ENCODE measurements around the gene HARS2.
"Not testable (repeated sequence)": the region's sequence is repeated elsewhere in the genome, so short reads cannot be mapped to it uniquely, and the experiment has no call there.

Gene HARS2

DNA sequence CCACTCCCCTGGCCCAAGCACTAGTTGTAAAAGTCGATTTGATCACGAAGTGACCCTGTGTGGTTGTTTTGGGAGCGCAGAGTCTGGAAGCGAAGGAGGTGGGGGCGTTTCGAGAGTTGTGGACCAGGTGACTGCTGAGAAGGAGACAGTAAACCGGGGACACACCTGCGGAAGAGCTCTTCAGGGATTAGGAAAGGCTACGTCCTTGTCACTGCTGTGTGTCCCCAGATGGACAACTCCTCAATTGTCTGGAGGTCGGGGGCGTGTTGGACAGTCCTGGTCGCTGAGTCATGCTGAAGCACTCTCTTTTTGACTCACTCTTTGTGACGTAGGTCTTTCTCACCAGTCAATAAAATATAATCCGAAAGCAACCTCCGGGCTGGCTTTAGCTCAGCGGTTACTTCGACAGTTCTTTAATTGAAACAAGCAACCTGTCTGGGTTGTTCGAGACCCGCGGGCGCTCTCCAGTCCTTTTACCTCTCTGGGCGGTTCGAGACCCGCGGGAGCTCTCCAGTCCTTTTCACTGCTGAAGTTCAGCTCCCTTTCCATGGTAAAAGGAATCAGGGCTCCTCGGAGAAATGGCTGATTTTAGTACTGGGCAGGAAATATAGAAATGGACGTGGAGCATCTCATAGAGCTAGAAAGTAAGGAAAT lies 19.8 kb downstream of the HARS2 start:
- peak overlapping the region; percentile 75 for H3K4me3 ChIP-seq (ENCODE audit: low read length)

DNA sequence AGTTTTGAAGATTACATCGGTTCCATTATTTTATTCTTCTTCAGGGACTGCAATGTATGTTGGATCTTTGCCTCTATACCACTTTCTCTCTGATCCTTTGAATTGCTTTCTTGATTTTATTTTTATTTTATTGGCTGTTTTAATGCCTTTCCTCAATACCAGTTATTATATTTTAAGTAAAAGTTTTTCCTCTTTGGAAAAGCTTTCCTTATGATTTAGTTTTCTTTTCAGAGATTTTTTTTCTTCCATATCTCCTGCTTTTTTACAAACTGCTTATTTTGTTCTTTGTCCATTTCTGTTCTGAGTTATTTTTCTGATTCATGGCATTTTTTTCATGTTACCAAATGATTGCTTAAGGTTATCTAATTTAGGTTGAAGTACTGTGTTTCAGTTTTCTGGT lies 20.5 kb downstream of the HARS2 start:
- H3K36me3 ChIP-seq (ENCODE audit: control insufficient read depth, insufficient read depth, low read length): no peaks in the 10 kb centered on the region
- no peaks in the 10 kb centered on the region for H3K4me1 ChIP-seq (ENCODE audit: control insufficient read depth, insufficient read depth, low read length)
- H3K4me3 ChIP-seq (ENCODE audit: low read length): no peak overlapping the region
- H3K9ac ChIP-seq (ENCODE audit: low read length): no peak overlapping the region
- H3K27ac ChIP-seq (ENCODE audit: low read depth, low read length): no peak overlapping the region
- H3K27me3 ChIP-seq (ENCODE audit: control insufficient read depth, insufficient read depth, low read length): no peaks in the 10 kb centered on the region

More for the DNA sequence above, 19.8 kb downstream of the HARS2 start:
- H3K9ac ChIP-seq (ENCODE audit: low read length): peak overlapping the region; percentile 46
- no peaks in the 10 kb centered on the region for H3K4me1 ChIP-seq (ENCODE audit: control insufficient read depth, insufficient read depth, low read length)
- no peaks in the 10 kb centered on the region for H3K27me3 ChIP-seq (ENCODE audit: control insufficient read depth, insufficient read depth, low read length)
- H3K27ac ChIP-seq (ENCODE audit: low read depth, low read length): peak overlapping the region; percentile 70
- peaks cover 4% of the 10 kb centered on the region for H3K36me3 ChIP-seq (ENCODE audit: control insufficient read depth, insufficient read depth, low read length)

DNA sequence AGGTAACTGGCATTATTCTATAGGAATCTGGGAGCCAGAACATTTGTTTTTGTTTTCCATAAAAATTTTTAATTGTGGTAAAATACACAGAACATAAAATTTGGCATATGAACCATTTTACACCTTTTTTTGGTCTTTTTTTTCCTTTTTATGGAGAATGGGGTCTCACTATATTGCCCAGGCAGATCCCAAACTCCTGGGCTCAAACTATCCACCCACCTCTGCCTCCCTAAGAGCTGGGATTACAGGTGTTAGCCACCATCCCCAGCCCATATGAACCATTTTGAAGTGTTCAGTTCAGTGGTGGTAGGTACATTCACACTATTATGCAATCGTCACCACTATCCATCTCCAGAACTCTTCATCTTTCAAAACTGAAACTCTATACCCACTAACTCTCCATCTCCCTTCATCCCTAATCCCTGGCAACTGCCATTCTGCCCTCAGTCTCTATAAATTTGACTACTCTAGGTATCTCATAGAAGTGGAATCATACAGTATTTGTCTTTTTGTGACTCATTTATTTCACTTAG lies 22.4 kb downstream of the HARS2 start:
- Histone ChIP-seq H3K27me3 (ENCODE audit: control insufficient read depth, insufficient read depth, low read length) (no peaks in the 10 kb centered on the region), H3K36me3 (ENCODE audit: control insufficient read depth, insufficient read depth, low read length) (no peaks in the 10 kb centered on the region), H3K27ac (ENCODE audit: low read depth, low read length) (no peak overlapping the region), H3K4me1 (ENCODE audit: control insufficient read depth, insufficient read depth, low read length) (no peaks in the 10 kb centered on the region), H3K4me3 (ENCODE audit: low read length) (no peak overlapping the region), H3K9ac (ENCODE audit: low read length) (no peak overlapping the region)

DNA sequence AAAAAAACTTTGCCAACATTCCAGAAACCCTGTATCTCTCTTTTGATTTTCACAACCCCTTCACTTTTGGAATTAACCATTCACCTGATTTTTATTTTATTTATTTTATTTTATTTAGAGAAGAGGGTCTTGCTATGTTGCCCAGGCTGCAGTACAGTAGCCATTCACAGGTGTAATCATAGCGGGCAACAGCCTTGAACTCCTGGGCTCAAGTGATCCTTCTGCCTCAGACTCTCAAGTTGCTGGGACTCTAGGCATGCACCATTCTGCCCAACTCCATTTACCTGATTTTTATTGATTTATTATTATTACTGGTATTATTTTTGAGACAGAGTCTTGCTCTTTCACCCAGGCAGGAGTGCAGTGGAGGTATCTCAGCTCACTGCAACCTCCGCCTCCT lies 25.0 kb downstream of the HARS2 start:
- H3K27ac ChIP-seq (ENCODE audit: low read depth, low read length); H3K27me3 ChIP-seq (ENCODE audit: control insufficient read depth, insufficient read depth, low read length); H3K36me3 ChIP-seq (ENCODE audit: control insufficient read depth, insufficient read depth, low read length); H3K4me1 ChIP-seq (ENCODE audit: control insufficient read depth, insufficient read depth, low read length); H3K4me3 ChIP-seq (ENCODE audit: low read length); H3K9ac ChIP-seq (ENCODE audit: low read length): not testable (repeated sequence)

DNA sequence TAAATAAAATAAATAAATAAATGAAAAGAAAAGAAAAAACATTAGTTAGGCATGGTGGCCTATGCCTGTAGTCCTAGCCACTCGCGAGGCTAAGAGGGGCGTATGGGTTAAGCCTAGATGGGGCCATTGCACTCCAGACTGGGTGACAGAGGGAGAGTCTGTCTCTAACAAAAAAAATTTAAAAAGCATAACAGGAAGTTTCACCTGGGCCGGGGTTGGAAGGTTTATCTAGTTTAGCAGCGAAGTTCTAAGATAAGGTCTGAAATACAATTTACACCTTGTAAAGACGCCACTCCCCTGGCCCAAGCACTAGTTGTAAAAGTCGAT lies 27.0 kb downstream of the HARS2 start:
- Histone ChIP-seq H3K36me3 (ENCODE audit: control insufficient read depth, insufficient read depth, low read length) (no peaks in the 10 kb centered on the region), H3K27me3 (ENCODE audit: control insufficient read depth, insufficient read depth, low read length) (no peaks in the 10 kb centered on the region), H3K4me3 (ENCODE audit: low read length) (no peak overlapping the region), H3K4me1 (ENCODE audit: control insufficient read depth, insufficient read depth, low read length) (no peaks in the 10 kb centered on the region), H3K9ac (ENCODE audit: low read length) (no peak overlapping the region), H3K27ac (ENCODE audit: low read depth, low read length) (no peak overlapping the region)

DNA sequence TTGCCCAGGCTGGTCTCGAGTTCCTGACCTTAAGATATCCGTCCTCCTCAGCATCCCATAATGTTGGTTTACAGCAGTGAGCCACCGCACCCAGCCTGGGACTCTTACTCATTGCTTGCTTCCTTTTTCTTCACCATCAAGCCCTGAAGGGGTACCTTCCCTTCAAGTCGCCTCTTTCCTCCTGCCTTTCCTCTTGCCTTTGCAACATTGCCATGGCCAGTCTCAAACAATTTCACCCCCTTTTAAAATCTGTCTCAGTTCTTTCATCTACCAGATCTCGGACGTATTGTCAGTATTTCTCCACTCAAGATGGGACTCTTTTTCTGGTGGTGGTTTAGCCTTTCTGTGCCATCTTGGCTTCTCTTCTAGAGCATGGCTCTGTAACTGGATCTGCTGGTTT lies 29.5 kb downstream of the HARS2 start:
- not testable (repeated sequence) for H3K27ac ChIP-seq (ENCODE audit: low read depth, low read length); H3K4me1 ChIP-seq (ENCODE audit: control insufficient read depth, insufficient read depth, low read length); H3K36me3 ChIP-seq (ENCODE audit: control insufficient read depth, insufficient read depth, low read length); H3K4me3 ChIP-seq (ENCODE audit: low read length); H3K9ac ChIP-seq (ENCODE audit: low read length); H3K27me3 ChIP-seq (ENCODE audit: control insufficient read depth, insufficient read depth, low read length)

DNA sequence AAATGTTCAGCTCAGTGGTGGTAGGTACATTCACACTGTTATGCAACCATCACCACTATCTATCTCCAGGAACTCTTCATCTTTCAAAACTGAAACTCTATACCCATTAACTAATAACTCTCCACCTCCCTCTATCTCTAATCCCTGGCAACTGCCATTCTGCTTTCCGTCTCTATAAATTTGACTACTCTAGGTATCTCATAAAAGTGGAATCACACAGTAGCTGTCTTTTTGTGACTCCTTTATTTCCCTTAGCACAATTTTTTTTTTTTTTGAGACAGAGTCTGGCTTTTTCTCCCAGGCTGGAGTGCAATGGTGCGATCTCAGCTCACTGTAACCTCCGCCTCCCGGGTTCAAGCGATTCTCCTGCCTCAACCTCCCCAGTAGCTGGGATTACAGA lies 30.1 kb downstream of the HARS2 start:
- not testable (repeated sequence) for H3K27ac ChIP-seq (ENCODE audit: low read depth, low read length); H3K4me1 ChIP-seq (ENCODE audit: control insufficient read depth, insufficient read depth, low read length); H3K27me3 ChIP-seq (ENCODE audit: control insufficient read depth, insufficient read depth, low read length); H3K9ac ChIP-seq (ENCODE audit: low read length); H3K36me3 ChIP-seq (ENCODE audit: control insufficient read depth, insufficient read depth, low read length); H3K4me3 ChIP-seq (ENCODE audit: low read length)

DNA sequence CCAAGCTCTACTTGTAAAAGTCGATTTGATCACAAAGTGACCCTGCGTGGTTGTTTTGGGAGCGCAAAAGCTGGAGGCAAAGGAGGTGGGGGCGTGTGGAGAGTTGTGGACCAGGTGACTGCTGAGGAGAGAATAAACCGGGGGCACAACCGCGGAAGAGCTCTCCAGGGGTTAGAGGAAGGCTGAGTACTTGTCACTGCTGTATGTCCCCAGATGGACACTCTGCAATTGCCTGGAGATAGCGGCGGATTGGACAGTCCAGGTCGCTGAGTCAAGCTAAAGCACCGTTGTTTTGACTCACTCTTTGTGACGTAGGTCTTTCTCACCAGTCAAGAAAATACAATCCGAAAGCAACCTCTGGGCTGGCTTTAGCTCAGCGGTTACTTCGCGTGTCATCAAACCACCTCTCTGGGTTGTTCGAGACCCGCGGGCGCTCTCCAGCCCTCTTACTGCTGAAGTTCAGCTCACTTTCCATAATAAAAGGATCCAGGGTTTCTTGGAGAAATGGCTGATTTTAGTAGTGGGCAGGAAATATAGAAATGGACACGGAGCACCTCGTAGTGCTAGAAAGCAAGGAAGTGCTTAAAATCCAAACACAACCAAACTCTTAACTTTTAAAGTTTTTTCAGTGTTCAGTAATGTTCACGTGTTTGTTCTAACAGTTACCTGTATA lies 34.7 kb downstream of the HARS2 start:
- Histone ChIP-seq H3K4me3 (ENCODE audit: low read length) (no peak overlapping the region), H3K36me3 (ENCODE audit: control insufficient read depth, insufficient read depth, low read length) (no peaks in the 10 kb centered on the region), H3K9ac (ENCODE audit: low read length) (no peak overlapping the region), H3K27me3 (ENCODE audit: control insufficient read depth, insufficient read depth, low read length) (no peaks in the 10 kb centered on the region), H3K27ac (ENCODE audit: low read depth, low read length) (no peak overlapping the region), H3K4me1 (ENCODE audit: control insufficient read depth, insufficient read depth, low read length) (no peaks in the 10 kb centered on the region)

DNA sequence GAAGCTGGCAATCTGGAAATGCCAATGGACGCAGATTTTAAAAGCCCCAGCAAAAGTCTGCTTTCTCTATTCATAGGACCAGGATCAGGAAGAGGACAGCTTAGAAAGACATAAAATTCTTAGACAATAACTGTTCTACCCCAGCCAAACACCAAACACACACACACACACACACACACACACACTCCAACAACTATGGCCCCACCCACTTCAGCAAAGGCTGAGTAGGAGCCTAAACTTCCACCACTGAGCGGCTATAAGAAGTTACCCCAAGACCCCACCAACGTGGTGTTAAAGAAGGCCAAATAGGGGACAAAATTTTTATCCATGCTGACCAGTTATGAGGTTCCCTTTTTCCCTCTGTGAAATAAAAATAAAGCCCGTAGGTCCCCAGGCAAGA lies 41.8 kb downstream of the HARS2 start:
- Histone ChIP-seq H3K27ac (ENCODE audit: low read depth, low read length) (no peak overlapping the region), H3K27me3 (ENCODE audit: control insufficient read depth, insufficient read depth, low read length) (no peaks in the 10 kb centered on the region), H3K36me3 (ENCODE audit: control insufficient read depth, insufficient read depth, low read length) (no peaks in the 10 kb centered on the region), H3K4me1 (ENCODE audit: control insufficient read depth, insufficient read depth, low read length) (no peaks in the 10 kb centered on the region), H3K9ac (ENCODE audit: low read length) (no peak overlapping the region), H3K4me3 (ENCODE audit: low read length) (no peak overlapping the region)

DNA sequence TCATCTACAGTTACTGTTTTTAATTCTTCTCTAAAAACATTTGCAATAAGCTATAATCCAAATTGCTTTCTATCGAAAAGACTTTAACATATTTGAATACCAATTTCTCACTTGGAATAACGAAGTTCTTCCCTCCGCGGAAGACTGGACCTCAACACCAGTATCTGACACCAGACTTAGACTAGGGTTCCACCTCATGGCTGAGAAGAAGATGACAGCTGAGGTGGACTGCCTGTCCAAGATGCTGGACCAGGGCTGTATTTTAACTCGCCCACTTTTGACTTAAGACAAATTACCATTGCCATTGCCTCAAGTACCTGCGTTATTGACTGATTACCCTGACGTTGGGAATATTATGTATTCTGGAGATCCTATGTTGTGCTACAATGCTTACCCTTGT lies 43.1 kb downstream of the HARS2 start:
- H3K9ac ChIP-seq (ENCODE audit: low read length): no peak overlapping the region
- H3K4me1 ChIP-seq (ENCODE audit: control insufficient read depth, insufficient read depth, low read length): no peaks in the 10 kb centered on the region
- H3K27me3 ChIP-seq (ENCODE audit: control insufficient read depth, insufficient read depth, low read length): no peaks in the 10 kb centered on the region
- H3K27ac ChIP-seq (ENCODE audit: low read depth, low read length): no peak overlapping the region
- H3K36me3 ChIP-seq (ENCODE audit: control insufficient read depth, insufficient read depth, low read length): no peaks in the 10 kb centered on the region
- H3K4me3 ChIP-seq (ENCODE audit: low read length): no peak overlapping the region

DNA sequence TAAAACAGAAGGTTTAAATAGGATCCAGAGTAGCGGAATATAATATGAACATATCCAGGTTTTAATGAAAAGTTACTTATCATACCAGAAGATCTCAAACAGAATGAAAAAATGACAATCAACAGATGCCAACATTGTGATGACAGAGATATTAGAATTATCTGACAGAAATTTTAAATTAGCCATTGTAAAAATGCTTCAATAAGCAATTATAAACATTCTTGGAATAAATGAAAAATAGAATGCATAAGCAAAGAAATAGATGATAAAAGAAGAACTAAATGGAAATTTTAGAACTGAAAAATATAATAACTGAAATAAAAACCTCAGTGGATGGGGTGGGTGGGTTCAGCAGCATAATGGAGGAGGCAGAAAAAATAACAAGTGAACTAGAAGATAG lies 46.2 kb downstream of the HARS2 start:
- Histone ChIP-seq H3K4me3 (ENCODE audit: low read length) (no peak overlapping the region), H3K9ac (ENCODE audit: low read length) (no peak overlapping the region), H3K27me3 (ENCODE audit: control insufficient read depth, insufficient read depth, low read length) (no peaks in the 10 kb centered on the region), H3K36me3 (ENCODE audit: control insufficient read depth, insufficient read depth, low read length) (no peaks in the 10 kb centered on the region), H3K27ac (ENCODE audit: low read depth, low read length) (no peak overlapping the region), H3K4me1 (ENCODE audit: control insufficient read depth, insufficient read depth, low read length) (no peaks in the 10 kb centered on the region)

DNA sequence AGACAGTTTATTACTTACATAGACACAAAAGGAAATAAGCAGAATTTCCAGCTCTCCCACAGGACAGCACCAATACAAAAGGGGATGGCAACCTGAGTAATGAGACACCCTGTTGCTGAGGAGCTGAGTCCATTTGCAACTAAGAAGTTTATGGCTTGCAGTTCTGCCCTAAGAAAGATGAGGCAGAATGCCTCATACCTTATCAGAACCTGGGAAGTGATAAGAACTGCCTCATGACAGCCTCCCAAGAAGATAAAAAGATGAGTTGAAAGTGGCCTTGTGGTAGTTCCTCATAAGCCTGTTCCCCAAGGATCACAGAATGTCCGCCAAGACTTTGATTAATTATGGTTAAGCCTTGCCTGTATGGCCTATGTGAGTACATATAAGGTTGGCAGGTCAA lies 50.7 kb downstream of the HARS2 start:
- Histone ChIP-seq H3K27me3 (ENCODE audit: control insufficient read depth, insufficient read depth, low read length) (no peaks in the 10 kb centered on the region), H3K27ac (ENCODE audit: low read depth, low read length) (no peak overlapping the region), H3K4me3 (ENCODE audit: low read length) (no peak overlapping the region), H3K9ac (ENCODE audit: low read length) (no peak overlapping the region), H3K4me1 (ENCODE audit: control insufficient read depth, insufficient read depth, low read length) (no peaks in the 10 kb centered on the region), H3K36me3 (ENCODE audit: control insufficient read depth, insufficient read depth, low read length) (no peaks in the 10 kb centered on the region)
